Left colon (tissue), 2 donors: ENCODE results near the gene MAFG. TPM values are rescaled to one million over a fixed set of nuclear protein-coding genes. Genes with fewer than 3 reads are reported as not detected.

Source experiments
- ATAC-seq: fragments of 200-7000 bp; cut with Tn5 transposase; one replicate; pipeline ENCODE4 v1.9.1; 2020; ENCODE audit warnings: mild to moderate bottlenecking, moderate library complexity
- DNase-seq, 2 donors: peaks; one replicate each; pipeline ENCODE4 v3.0.0-alpha.2; 2020
- intact Hi-C, 2 donors: fragments of 100-400 bp; cut with DNase I in 1 of 2; cut with micrococcal nuclease in 1 of 2; formaldehyde crosslinking; loops; one replicate each; pipeline versions ENCODE4 v1.11.2 to v1.14.0; 2022; cut with DNase I, micrococcal nuclease
- long read RNA-seq: library from polyadenylated mRNA; unstranded; transcript quantifications from one replicate; pipeline ENCODE4 v2.0.0, GENCODE V29; 2021
- total RNA-seq, 2 donors: library from RNA; stranded (reverse); fragmentation: NEBNext Ultra II Directional; extraction: Animal tissue kit (Norgen Biotek cat#: 25700); gene quantifications; one replicate each; pipeline ENCODE4 v1.2.1, GENCODE V29; 2021
- donor health status: DM: no; HTN: no; CAD: no.
- donor health status: DM: yes; HTN: yes; CAD: no.

The MAFG gene
- total RNA-seq = 10 to 100 TPM; 17.8 to 19.7 TPM
- long read RNA-seq, full-length matches to known transcripts = 19 of 29 reads
- long read RNA-seq, partial matches to known transcripts = 0 of 29 reads
- long read RNA-seq, other reads (novel, unspliced or antisense) = 10 of 29 reads

DNA sequence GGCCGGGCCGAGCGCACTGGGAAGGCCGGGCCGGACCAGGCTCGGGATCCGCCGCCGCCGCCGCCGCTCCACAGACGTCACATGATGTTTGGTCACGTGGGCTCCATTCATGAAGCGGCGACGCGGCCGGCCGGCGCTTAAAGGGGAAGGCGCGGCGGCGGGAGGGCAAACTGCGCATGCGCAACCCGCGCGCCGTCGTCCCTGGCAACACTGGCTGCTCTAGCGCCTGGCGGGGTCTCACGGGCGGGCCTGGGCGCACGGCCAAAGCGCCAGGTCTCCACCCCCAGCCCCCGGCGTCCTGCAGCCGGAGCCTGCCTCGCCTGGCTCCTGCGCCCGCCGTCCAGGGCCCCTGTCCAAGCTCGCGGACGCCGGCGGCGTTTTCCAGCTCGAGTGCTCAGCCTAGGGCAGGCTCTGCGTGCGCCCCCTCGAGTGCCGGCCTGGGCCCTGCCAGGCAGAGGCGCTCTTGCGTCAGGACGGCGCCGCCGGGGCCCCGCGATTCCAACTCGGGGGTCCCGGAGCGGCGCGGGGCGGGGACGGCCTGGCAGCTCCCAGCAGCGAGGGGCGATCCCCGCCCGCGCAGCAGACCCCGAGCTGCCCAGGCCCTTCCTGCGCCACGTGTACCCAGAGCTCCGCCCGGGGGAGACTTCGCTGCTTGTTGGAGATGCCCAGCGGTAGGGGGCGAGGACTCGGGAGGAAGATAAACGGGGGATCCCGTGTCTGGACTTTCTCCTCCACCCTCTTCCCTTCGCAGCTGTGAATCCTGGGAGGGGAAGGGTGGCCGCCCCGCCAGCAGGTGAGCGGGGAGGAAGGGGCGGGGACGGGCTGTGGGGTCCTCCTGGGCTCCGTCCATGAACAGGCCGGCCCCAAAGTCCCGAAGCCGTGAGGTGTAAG is at the start of gene MAFG:
Gene MAFG (minus strand): TSS at position 83 of the 891 bp plus-strand sequence. CDS start 4,550 bp downstream, outside the sequence.
- ATAC-seq (peak; percentile 40), DNase-seq (peak; percentile 89 to 93)
- intact Hi-C loops = no loop called here

DNA sequence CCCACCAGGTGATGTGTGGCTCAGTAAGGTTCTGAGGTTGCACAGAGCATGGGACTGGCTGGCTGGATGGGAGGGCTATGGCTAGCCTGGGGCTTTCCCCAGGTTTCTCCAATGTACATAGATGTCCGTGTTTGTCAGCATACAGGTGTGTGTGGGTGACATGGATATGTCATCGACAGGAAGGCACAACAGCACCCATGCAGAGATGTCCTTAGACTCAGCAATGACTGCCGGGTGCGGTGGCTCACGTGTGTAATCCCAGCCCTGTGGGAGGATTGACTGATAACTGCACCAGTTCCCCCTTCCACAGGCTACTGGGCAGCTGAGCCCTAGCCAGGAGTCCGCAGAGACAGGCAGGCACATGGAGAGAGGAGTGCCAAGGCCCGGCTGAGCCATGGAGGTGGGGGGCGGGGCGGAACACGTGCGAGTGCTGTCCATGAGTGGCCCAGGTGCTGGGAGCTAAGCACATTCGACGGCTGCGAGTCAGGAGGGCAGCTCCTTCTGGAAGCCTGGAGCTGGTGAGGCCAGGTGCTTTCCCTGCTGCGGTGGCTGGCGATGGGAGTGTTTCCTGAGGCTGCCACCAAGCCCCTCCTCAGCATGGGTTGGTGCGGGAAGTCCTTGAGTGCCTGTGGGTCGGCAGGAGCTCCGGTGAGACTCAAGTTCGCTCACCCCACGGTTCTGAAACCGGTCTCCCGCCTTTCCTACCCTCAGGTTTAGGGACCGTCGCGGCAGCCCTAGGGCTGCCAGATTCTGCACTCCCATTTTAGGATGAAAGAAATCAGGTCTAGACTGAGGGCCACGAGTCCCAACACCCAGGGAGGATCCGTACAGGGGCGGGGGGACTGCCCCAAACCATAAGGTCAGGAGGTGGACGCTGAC is 49.0 kb upstream of the MAFG start:
- ATAC-seq (peak; percentile 24), DNase-seq (peak; percentile 53 to 66)
- intact Hi-C loops = no loop called here

DNA sequence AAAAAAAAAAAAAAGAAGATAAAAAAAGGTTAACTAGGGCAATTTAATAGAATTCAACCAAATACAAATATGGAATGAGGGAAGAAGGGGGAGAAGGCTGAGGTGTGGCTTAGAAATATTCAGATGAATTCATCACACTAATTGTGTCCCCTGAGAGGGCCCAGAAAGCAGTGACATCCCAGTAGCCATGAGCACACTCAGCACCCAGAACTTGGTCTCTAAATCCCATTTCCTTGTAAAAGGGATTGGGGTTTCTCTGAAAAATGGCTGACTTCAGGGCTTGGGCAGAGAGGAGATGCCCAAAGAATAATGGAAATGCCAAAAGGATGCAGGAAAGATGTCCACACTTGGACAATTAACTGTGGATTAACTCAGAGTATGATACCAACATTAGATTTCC is 45.9 kb upstream of the MAFG start:
- intact Hi-C loops = no loop called here
- DNase-seq (no peak), ATAC-seq (no peak)

DNA sequence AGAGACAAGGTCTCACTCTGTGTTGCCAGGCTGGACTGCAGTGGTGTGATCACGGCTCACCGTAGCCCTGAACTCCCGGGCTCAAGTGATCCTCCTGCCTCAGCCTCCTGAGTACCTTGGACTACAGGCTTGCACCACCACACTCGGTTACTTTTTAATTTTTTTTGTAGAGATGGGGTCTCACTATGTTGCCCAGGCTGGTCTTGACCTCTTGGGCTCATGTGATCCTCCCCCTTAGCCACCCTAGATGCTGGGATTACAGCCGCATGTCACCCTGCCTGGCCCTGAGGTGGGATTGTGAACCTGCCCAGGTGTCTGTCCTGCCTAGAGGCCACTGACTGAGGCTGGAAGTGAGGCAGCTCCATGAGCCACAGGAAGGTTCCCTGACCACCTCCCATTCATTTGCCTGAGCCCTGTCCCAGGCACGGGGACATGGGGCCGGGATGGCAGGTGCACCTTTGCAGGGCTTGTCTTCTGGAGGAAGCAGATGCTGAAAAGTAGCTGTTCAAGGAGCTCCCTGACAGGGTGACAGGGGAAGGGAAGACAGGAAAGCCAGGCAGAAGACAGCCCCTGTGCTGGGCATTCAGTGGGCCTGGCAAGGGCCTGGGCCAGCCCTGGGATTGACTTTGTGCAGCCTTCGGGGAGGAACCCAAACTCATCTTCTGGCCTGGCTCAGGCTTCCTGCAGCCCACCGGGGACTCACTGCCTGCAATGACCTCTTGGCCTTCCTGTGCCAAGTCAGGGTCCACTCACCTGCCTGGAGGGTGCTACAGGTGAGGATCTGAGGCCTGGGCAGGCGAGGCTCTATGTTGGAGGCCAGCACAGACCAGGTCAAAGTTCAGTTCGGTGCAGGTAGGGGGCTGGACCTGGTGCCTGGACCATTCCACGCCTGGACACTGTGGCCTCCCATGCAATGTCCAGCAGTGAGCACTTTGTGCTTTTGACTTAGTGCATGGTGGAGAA is 41.6 kb upstream of the MAFG start:
- no peak for DNase-seq
- no peak for ATAC-seq
- intact Hi-C loops = loop anchor here in 1 of 2 donors (5.0 kb wide), 1 partner anchor 48 kb away; no protein-coding TSS in a partner anchor

DNA sequence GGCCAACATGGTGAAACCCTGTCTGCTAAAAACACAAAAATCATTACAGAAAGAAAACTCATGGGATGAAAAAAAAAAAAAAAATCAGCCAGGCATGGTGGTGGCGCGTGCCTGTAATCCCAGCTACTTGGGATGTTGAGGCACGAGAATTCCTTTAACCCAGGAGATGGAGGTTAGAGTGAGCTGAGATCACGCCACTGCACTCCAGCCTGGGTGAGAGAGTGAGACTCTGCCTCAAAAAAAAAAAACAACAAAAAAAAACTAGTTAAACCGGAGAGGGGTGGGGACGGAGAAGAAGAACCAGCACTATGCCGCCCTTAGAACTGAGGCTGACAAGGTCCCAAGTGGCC is 40.8 kb upstream of the MAFG start:
- ATAC-seq (no peak), DNase-seq (no peak)
- intact Hi-C loops = loop anchor here in 1 of 2 donors (5.0 kb wide), 1 partner anchor 49 kb away; no protein-coding TSS in a partner anchor

DNA sequence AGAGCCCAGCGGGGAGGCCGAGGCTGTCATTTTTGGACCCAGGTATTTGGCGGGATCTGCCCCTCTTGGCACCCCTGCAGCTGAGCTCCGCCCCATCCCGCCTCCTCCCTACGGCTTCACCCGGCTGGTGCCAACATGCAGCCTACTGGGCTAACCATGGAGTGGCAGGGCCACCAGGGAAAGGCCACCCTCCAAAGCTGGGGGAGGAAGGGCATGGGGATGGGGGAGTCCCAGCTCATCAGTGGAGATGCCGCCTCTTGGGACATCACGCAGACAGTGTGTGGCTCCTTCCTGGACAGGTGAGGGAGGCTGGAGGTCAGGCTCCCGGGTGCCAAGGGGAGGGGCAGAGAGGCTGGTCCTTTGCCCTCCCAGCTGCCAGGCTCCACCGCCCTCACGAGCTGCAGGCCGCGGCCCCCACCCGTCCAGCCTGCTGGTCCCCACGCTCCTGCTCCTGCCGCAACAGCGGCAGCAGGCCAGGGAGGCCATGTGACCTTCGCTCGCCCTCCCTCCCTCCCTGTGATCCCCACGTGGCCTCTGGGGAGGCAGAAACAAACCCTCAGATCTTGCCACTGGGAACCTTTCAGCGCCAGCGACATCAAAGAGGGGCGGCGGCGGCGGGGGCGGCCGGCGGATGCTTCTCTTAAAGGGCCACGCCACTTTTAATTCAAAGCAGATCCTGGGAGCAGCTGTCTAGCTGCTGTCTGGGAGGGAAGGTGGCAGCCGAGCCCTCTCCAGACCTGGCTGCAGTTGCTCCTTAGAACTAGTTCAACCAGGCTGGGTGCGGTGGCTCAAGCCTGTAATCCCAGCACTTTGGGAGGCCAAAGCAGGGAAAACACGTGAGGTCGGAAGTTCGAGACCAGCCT is 40.2 kb upstream of the MAFG start:
- ATAC-seq = peak; percentile 74
- intact Hi-C loops = loop anchor here in 1 of 2 donors (5.0 kb wide), 1 partner anchor 50 kb away; no protein-coding TSS in a partner anchor
- peak; percentile 80 for DNase-seq

DNA sequence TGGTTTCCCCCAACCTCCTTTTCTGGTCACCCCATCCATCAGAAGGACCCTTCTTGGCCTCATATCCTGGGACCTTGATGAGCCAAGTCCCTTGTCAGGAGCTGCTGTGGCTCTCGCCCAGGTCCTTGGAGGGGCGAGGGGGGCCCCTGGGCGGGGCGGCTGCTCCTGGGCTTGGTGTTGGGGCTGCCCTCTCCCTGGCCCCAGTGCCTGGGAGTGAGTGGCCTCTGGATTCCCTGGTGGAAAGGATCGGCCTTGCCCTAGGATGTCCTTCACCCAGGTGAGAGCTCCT is 39.7 kb upstream of the MAFG start:
- ATAC-seq = peak; percentile 9

DNA sequence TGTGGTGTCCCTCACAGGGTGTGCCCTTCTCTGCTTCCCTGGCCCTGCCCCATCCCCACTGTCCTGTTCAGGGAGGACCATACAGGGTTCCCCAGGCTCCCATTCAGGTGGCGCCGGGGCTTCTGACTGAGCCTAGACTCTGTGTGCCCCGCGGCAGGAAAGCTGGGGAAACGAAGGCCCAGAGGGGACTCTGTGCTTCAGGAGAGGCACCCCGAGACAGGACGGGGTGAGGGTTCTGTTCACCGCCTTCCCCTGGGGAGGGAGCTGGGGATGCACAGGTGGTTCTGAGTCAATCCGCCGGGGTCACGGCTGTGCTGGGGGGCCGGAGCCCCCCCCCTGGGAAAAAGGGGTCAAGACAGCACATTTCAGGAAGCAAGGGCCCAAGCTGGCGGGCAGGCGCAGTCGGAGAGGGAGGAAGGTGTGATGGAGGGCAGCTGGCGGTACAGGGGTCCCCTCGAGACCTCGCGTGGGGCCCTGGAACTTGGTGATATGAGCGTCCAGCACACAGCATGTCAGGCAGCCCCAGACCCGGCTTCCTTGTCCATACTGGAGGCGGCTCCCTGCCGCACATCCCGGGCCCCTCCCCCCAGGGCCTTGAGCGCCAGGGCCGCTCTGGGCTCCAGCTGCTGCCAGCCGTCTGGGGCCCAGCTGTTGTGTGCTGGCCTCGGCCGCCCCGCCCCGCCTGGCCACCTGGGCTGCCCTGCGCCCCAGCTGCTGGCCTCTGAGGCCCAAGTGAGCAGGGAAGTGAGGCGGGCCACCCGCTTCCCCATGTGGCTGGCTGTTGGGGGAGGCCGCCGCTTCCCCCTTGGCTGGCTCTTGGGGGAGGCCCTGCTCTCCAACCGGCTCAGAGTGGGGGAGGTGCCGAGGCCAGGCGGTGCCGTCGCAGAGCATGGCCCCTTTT is 39.1 kb upstream of the MAFG start:
- intact Hi-C loops = loop anchor here in 1 of 2 donors (5.0 kb wide), 1 partner anchor 51 kb away; no protein-coding TSS in a partner anchor
- DNase-seq (peak; percentile 66 to 80), ATAC-seq (peak; percentile 80)

More for the DNA sequence above, 39.7 kb upstream of the MAFG start:
- intact Hi-C loops = loop anchor here in 1 of 2 donors (5.0 kb wide), 1 partner anchor 50 kb away; no protein-coding TSS in a partner anchor
- DNase-seq = no peak

DNA sequence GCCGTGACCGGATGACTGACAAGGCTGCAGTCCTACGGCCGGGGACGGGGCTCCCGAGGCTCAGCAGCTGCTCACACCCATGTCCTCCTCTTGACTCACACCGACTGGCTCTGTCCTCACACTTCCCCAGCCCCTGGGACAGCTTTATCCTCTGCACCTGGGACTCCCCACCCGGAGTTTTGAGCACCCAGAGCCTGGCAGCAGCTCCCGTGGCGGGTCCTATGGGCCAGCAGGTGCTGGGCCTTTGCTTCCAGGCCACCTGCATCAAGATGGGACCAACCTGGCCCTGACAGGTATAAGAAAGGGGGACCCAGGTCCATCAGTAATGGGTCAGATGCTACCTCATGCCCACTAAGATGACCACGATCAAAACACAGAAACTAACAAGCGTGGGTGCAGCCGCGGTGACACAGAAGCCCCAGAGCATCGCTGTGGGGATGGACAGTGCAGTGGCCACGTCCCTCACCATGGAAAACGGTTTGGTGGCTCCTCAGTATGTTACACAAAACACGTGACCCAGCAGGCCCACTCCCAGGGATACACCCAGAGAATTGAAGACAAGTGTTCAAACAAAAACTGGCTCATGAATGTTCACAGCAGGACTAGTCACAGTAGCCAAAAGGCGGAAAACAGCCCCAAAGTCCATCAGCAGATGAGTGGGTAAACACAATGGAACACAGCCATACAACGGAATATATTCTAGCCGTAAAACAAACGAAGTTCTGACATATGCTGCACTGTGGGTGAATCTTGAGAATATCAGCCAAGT is 36.7 kb upstream of the MAFG start:
- ATAC-seq (no peak), DNase-seq (no peak)
- intact Hi-C loops = no loop called here

DNA sequence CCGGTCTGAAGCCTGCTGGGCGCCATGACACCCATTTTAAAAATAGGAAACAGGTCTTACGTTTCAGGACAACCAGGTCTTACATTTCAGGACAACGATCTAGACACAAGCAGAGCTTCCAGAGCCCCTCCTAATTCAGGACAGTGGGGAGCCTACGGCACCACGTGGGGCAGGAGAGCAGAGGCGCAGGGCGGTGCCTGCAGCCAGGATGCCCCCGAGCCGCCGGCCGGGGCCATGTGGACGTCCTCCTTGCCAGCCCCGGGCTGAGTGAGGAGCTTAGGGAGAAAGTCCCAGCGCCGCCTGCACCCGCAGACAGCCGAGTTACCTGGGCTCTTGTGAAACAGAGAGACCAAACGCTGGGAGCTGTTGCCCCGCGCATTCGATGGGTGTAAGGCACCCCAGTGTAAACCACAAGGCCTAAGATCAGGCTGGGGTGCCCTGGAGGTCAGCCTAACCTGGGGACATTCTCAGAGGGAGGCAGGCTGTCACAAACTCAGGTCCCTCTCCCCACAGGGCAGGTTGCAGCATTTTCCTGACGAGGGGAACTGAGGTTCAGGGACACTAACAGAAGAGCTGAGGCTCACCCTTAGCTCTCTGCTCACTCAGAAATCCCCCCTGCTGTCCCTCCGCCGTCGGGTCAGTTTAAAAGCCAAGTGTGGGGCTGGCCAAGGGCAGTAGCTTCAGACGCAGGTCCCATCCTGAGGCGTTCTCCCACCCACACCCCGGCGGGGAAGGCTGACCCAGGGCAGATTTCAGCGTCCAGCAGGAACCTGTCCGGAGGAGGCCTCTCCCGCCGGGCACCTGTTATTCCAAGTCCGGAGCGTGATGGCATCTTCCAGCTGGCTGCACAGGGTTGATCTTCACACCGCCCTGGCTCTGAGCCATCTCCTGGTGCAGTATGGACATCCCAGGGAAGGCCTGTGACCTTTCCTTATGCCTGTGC is 35.2 kb upstream of the MAFG start:
- intact Hi-C loops = no loop called here
- ATAC-seq (no peak), DNase-seq (no peak)

DNA sequence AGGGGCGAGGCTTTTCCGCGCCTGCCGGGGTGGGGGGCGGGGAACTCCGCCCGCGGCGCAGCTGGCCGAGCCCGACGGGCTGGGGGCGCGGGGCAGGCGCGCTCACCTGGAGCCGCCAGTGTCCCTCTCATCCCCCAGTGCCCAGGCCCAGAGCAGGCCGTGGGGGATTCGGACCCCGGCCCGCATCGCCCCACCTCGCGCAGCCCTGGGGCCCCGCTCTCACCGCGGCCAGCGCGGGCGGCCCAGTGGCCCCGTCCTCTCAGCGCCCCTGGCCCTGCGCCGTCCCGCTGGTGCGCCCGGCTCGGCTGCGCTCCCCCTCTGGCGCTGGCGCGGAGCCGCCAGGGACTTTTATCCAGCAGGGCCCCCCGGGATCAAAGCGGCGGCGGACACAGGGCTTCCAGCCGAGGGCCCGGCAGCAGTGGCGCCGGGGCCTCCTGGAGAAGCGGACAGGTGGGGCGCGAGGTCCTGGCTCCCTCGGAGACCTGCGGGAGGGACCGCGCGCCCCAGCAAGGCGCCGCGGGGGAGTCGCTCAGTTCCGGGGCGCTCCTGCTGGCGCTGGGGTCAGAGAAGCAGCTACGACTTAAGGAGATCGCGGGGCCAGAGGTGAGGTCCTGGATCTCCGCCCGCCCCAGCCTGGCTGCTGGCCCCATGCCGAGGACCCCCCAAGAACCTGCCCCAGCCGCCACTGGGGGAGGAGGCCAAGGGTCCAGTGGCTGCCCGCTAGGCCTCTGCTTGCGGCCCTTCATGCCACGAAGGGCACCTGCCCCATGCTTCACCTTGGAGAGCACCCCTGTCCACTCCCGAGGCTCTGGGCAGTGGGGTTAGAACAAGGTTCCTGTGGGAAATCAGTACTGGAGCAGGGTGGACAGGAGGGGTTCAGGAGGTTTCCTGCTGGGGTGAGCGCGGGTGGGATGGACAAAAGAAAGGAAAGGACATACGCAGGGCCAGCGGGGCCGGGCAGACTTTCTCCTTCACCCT is 34.3 kb upstream of the MAFG start:
- ATAC-seq (no peak), DNase-seq (no peak)
- intact Hi-C loops = no loop called here

DNA sequence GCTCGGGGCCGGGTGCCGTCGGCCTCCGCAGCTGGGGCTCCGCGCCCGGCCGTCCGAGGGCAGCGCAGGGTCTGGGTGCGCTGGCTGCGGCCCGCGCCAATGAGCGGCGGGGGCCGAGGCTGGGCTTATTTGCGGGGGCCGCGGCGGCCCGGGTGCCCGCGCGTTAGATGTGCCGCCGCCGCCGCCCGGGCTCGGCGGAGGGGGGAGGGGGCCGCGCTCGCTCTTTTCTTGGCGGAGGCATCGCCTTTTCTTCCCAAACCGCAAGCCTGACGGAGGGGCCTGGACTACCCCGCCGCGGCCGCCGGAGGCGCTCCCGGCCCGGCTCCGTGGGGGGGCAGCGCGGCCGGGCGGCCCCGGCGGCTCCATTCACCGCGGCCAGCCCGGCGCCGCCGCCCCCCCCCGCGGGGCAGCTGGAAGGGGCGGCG is 33.6 kb upstream of the MAFG start, which contains the start of gene NOTUM:
Gene NOTUM (minus strand): TSS at position 101 of the 425 bp plus-strand sequence. CDS start 278 bp downstream, outside the sequence.
- intact Hi-C loops = no loop called here
- ATAC-seq (no peak), DNase-seq (no peak)
